HepG2 (cell line): ENCODE results near the gene CBY1. TPM values are rescaled to one million over a fixed set of nuclear protein-coding genes. Genes with fewer than 3 reads are reported as not detected.
A peak's percentile ranks its signal among the peaks of the same experiment; 100 is the strongest.

Experiments used
- ATAD3A ChIP-seq: sonication (generic); formaldehyde crosslinking; IDR thresholded peaks from 2 replicates; pipeline ENCODE4 v1.4.0; 2020; ENCODE audit warnings: missing genetic modification reagents
- FOXJ3 ChIP-seq: sonication (generic); formaldehyde crosslinking; IDR thresholded peaks from 2 replicates; pipeline ENCODE4 v1.4.0; 2020; ENCODE audit warnings: missing genetic modification reagents, mild to moderate bottlenecking, borderline replicate concordance
- GATAD1 ChIP-seq: IDR thresholded peaks from 2 replicates; pipeline ENCODE4 v1.6.1; 2016; ENCODE audit warnings: missing genetic modification reagents, missing compliant biosample characterization
- LCORL ChIP-seq, 2 experiments: fragments of 450-650 bp in 1 of 2; sonication (generic) in 1 of 2; formaldehyde crosslinking in 1 of 2; IDR thresholded peaks; 2 replicates each; pipeline versions ENCODE4 v1.5.0 to v1.6.1; 2017 to 2020; ENCODE audit warnings: antibody characterized with exemption in 1 of 2, missing genetic modification reagents in 1 of 2
- MED1 ChIP-seq: sonication (generic); formaldehyde crosslinking; IDR thresholded peaks from 2 replicates; pipeline ENCODE4 v1.4.0; 2020; ENCODE audit warnings: missing genetic modification reagents
- NRL ChIP-seq: sonication (generic); formaldehyde crosslinking; IDR thresholded peaks from 2 replicates; pipeline ENCODE4 v1.5.0; 2020; ENCODE audit warnings: missing genetic modification reagents, mild to moderate bottlenecking, moderate library complexity, borderline replicate concordance
- SMYD3 ChIP-seq: sonication (generic); formaldehyde crosslinking; IDR thresholded peaks from 2 replicates; pipeline ENCODE4 v1.8.1; 2023; ENCODE audit warnings: mild to moderate bottlenecking, missing genetic modification reagents
- YEATS2 ChIP-seq: sonication (generic); formaldehyde crosslinking; IDR thresholded peaks from 2 replicates; pipeline ENCODE4 v1.4.0; 2020; ENCODE audit warnings: missing genetic modification reagents, borderline replicate concordance
- ZNF12 ChIP-seq: sonication (generic); formaldehyde crosslinking; IDR thresholded peaks from 2 replicates; pipeline ENCODE4 v1.5.0; 2020; ENCODE audit warnings: missing genetic modification reagents
- ZNF235 ChIP-seq: sonication (generic); formaldehyde crosslinking; IDR thresholded peaks from 2 replicates; pipeline ENCODE4 v1.8.1; 2023; ENCODE audit warnings: mild to moderate bottlenecking, missing genetic modification reagents, borderline replicate concordance
- ZNF30 ChIP-seq: sonication (generic); formaldehyde crosslinking; IDR thresholded peaks from 2 replicates; pipeline ENCODE4 v1.5.0; 2020; ENCODE audit warnings: mild to moderate bottlenecking, missing genetic modification reagents
- ZNF33B ChIP-seq: sonication (generic); formaldehyde crosslinking; IDR thresholded peaks from 2 replicates; pipeline ENCODE4 v1.5.1; 2020; ENCODE audit warnings: mild to moderate bottlenecking, missing genetic modification reagents
- polyA plus RNA-seq, 8 experiments: library from polyadenylated mRNA; depleted of rRNA in 3 of 8; stranded (reverse) in 7 of 8; unstranded in 1 of 8; fragments of >200 nt; fragmentation: Illumina TruSeq in 4 of 8; extraction: Trizol in 4 of 8; gene quantifications; 2 replicates each; pipeline versions ENCODE4 v1.2.1 to v1.2.3, GENCODE V29; 2011 to 2016; ENCODE audit warnings: low read depth in 4 of 8, missing spikeins in 1 of 8, mixed read lengths in 1 of 8; ENCODE audit not compliant: insufficient read depth in 1 of 8
- total RNA-seq, 5 experiments: library from RNA; depleted of rRNA; stranded (reverse); fragments of >200 nt; fragmentation: Illumina TruSeq; extraction: Trizol; gene quantifications; 2 replicates each; pipeline ENCODE4 v1.2.3, GENCODE V29; 2016; ENCODE audit warnings: low read depth in 1 of 5
- TF ChIP-seq, protein P1 (sequence below): sonication (generic); formaldehyde crosslinking; IDR thresholded peaks from 2 replicates; pipeline ENCODE4 v1.4.0; 2020; ENCODE audit warnings: mild to moderate bottlenecking, missing genetic modification reagents
- TF ChIP-seq, protein P2 (sequence below): sonication (generic); formaldehyde crosslinking; IDR thresholded peaks from 2 replicates; pipeline ENCODE4 v1.4.0; 2020; ENCODE audit warnings: mild to moderate bottlenecking, missing genetic modification reagents
- TF ChIP-seq, protein P3 (sequence below): sonication (generic); formaldehyde crosslinking; IDR thresholded peaks from 2 replicates; pipeline ENCODE4 v1.5.1; 2020; ENCODE audit warnings: missing genetic modification reagents, mild to moderate bottlenecking, borderline replicate concordance
- TF ChIP-seq, protein P4 (sequence below): sonication (generic); formaldehyde crosslinking; IDR thresholded peaks from 2 replicates; pipeline ENCODE4 v1.8.0; 2022; ENCODE audit warnings: missing genetic modification reagents, mild to moderate bottlenecking, inconsistent platforms, borderline replicate concordance
- TF ChIP-seq, protein P5 (sequence below): sonication (generic); formaldehyde crosslinking; IDR thresholded peaks from 2 replicates; pipeline ENCODE4 v1.5.1; 2020; ENCODE audit warnings: mild to moderate bottlenecking, missing genetic modification reagents

Gene CBY1
- total and polyA plus RNA-seq, 2 of the 13 experiments (the other 11 are each of a cell fraction or from before 2014, with no cell fraction given), result 19.7 to 20.3 TPM

DNA sequence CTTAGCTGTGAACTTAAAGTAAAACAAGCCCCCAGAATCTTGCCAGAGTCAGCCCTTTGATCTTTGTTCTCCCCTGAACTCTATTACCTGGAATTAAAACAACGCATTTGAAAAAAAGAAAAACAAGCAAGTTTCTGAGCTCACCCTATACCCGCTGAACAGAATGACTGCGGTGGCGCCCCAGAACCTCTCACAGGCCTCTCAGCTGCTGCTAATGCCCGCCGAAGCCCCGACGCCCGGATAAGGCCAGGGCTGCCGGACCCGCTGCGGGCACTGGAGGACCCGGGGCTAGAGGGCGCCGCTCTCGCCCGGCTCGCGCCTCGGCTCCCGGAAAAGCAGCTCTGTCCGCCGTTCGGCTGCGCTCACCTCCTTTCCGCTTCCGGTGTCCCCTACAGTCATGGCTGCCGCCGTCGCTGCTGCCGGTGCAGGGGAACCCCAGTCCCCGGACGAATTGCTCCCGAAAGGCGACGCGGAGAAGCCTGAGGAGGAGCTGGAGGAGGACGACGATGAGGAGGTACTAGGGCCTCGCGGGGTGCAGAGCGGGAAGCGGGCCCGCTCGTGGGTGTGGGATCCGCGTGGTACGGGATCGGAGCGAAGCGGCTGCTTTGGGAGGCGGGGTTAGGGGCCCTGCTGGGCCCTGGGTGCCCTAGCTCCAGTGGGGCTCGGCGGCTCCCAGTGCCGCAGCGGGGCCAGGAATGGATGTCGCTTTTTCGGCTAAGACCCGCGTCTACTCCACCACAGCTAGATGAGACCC is 25.3 kb downstream of the CBY1 start, which contains the start of gene TOMM22 (continued):
- TF ChIP-seq, protein P1, sequence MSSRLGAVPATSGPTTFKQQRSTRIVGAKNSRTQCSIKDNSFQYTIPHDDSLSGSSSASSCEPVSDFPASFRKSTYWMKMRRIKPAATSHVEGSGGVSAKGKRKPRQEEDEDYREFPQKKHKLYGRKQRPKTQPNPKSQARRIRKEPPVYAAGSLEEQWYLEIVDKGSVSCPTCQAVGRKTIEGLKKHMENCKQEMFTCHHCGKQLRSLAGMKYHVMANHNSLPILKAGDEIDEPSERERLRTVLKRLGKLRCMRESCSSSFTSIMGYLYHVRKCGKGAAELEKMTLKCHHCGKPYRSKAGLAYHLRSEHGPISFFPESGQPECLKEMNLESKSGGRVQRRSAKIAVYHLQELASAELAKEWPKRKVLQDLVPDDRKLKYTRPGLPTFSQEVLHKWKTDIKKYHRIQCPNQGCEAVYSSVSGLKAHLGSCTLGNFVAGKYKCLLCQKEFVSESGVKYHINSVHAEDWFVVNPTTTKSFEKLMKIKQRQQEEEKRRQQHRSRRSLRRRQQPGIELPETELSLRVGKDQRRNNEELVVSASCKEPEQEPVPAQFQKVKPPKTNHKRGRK (CRISPR knock-in tag), result no peak
- TF ChIP-seq ZNF12 (CRISPR knock-in tag), result 0 out of 2 replicates have a peak, but pooled peaks have one; percentile 50
- peak; percentile 90 for TF ChIP-seq MED1 (CRISPR knock-in tag)
- TF ChIP-seq ZNF235 (CRISPR knock-in tag), result peak; percentile 92
- no peak for TF ChIP-seq ATAD3A (CRISPR knock-in tag)
- TF ChIP-seq YEATS2 (CRISPR knock-in tag), result peak; percentile 97
- peak; percentile 63 for TF ChIP-seq FOXJ3 (CRISPR knock-in tag)
- TF ChIP-seq, protein P2, sequence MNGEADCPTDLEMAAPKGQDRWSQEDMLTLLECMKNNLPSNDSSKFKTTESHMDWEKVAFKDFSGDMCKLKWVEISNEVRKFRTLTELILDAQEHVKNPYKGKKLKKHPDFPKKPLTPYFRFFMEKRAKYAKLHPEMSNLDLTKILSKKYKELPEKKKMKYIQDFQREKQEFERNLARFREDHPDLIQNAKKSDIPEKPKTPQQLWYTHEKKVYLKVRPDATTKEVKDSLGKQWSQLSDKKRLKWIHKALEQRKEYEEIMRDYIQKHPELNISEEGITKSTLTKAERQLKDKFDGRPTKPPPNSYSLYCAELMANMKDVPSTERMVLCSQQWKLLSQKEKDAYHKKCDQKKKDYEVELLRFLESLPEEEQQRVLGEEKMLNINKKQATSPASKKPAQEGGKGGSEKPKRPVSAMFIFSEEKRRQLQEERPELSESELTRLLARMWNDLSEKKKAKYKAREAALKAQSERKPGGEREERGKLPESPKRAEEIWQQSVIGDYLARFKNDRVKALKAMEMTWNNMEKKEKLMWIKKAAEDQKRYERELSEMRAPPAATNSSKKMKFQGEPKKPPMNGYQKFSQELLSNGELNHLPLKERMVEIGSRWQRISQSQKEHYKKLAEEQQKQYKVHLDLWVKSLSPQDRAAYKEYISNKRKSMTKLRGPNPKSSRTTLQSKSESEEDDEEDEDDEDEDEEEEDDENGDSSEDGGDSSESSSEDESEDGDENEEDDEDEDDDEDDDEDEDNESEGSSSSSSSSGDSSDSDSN (CRISPR knock-in tag), result peak; percentile 91
- TF ChIP-seq, protein P3, sequence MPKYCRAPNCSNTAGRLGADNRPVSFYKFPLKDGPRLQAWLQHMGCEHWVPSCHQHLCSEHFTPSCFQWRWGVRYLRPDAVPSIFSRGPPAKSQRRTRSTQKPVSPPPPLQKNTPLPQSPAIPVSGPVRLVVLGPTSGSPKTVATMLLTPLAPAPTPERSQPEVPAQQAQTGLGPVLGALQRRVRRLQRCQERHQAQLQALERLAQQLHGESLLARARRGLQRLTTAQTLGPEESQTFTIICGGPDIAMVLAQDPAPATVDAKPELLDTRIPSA, result no peak; the same call in 1 of the 2 replicates
- no peak; the same call in 1 of the 2 replicates for TF ChIP-seq SMYD3 (CRISPR knock-in tag)
- peak; percentile 100 for TF ChIP-seq GATAD1 (CRISPR knock-in tag)
- peak; percentile 90; the same call in 1 of the 2 replicates for TF ChIP-seq NRL (CRISPR knock-in tag)
- TF ChIP-seq, protein P4, sequence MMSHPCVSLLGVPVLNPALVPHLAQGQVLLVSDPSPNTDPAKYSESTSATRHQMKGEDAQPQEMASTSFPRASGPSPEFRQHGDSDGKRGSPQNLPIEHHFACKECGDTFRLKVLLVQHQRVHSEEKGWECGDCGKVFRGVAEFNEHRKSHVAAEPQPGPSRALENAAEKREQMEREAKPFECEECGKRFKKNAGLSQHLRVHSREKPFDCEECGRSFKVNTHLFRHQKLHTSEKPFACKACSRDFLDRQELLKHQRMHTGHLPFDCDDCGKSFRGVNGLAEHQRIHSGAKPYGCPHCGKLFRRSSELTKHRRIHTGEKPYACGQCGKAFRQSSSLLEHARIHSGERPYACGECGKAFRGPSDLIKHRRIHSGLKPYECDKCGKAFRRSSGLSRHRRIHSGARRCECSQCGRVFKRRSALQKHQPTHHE (CRISPR knock-in tag), result 0 out of 2 replicates have a peak, but pooled peaks have one; percentile 39
- TF ChIP-seq LCORL (IDR thresholded peaks at IDR 0.05), result no peak
- TF ChIP-seq LCORL (CRISPR knock-in tag; IDR thresholded peaks at IDR 0.05), result peak; percentile 90
- peak; percentile 51; the same call in 1 of the 2 replicates for TF ChIP-seq ZNF30 (CRISPR knock-in tag)
- TF ChIP-seq, protein P5, sequence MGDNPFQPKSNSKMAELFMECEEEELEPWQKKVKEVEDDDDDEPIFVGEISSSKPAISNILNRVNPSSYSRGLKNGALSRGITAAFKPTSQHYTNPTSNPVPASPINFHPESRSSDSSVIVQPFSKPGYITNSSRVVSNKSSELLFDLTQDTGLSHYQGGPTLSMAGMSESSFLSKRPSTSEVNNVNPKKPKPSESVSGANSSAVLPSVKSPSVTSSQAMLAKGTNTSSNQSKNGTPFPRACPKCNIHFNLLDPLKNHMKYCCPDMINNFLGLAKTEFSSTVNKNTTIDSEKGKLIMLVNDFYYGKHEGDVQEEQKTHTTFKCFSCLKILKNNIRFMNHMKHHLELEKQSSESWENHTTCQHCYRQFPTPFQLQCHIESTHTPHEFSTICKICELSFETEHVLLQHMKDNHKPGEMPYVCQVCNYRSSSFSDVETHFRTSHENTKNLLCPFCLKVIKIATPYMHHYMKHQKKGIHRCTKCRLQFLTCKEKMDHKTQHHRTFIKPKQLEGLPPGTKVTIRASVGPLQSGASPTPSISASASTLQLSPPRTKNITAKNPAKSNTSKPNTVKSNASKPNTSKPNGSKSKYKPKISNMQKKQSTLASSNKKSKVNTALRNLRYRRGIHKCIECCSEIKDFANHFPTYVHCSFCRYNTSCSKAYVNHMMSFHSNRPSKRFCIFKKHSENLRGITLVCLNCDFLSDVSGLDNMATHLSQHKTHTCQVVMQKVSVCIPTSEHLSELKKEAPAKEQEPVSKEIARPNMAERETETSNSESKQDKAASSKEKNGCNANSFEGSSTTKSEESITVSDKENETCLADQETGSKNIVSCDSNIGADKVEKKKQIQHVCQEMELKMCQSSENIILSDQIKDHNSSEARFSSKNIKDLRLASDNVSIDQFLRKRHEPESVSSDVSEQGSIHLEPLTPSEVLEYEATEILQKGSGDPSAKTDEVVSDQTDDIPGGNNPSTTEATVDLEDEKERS (CRISPR knock-in tag), result peak; percentile 95
- TF ChIP-seq ZNF33B (CRISPR knock-in tag), result peak; percentile 94; the same call in 1 of the 2 replicates
